Duodenal mucosa (tissue), 2 donors: ENCODE data around the gene SLMAP.
A peak's percentile ranks its signal among the peaks of the same experiment; 100 is the strongest.

Experiments used
- H3K27ac ChIP-seq: one replicate; pipeline ENCODE4 v1.7.0; 2013; ENCODE audit warnings: low read depth, low read length
- H3K27me3 ChIP-seq, 2 donors: one replicate each; pipeline ENCODE4 v1.7.0; 2013; ENCODE audit warnings: low read length in 2 of 2, control low read depth in 1 of 2; ENCODE audit not compliant: insufficient read depth in 2 of 2, control insufficient read depth in 1 of 2
- H3K36me3 ChIP-seq, 2 donors: one replicate each; pipeline ENCODE4 v1.7.0; 2013; ENCODE audit warnings: low read length in 2 of 2, control low read depth in 1 of 2; ENCODE audit not compliant: insufficient read depth in 2 of 2, control insufficient read depth in 1 of 2
- H3K4me1 ChIP-seq, 2 donors: one replicate each; pipeline ENCODE4 v1.7.0; 2013; ENCODE audit warnings: low read length in 2 of 2, control low read depth in 1 of 2; ENCODE audit not compliant: insufficient read depth in 2 of 2, control insufficient read depth in 1 of 2
- H3K4me3 ChIP-seq, 2 donors: one replicate each; pipeline ENCODE4 v1.7.0; 2013; ENCODE audit warnings: low read length in 2 of 2, low read depth in 1 of 2
- H3K9ac ChIP-seq, 2 donors: one replicate each; pipeline ENCODE4 v1.7.0; 2013; ENCODE audit warnings: low read length in 2 of 2, low read depth in 1 of 2
- H3K9me3 ChIP-seq, 2 donors: one replicate each; pipeline ENCODE4 v1.7.0; 2013; ENCODE audit warnings: low read length in 2 of 2, control low read depth in 1 of 2; ENCODE audit not compliant: control insufficient read depth in 1 of 2

SLMAP gene

GRCh38 chr3:57952208-57952631 is 196.1 kb downstream of the SLMAP start:
- H3K36me3 ChIP-seq: no peaks in the 10 kb centered on the region
- no peaks in the 10 kb centered on the region for H3K27me3 ChIP-seq
- H3K4me1 ChIP-seq: peaks cover 18 to 20% of the 10 kb centered on the region in 2 donors
- peak overlapping the region; percentile 77 for H3K27ac ChIP-seq
- H3K9me3 ChIP-seq: no peaks in the 10 kb centered on the region
- H3K9ac ChIP-seq: no peak overlapping the region
- H3K4me3 ChIP-seq: no peak overlapping the region

- H3K9ac ChIP-seq: no peak overlapping the region
- H3K9me3 ChIP-seq: no peaks in the 10 kb centered on the region
- H3K27me3 ChIP-seq: no peaks in the 10 kb centered on the region
- peak overlapping the region; percentile 69 for H3K27ac ChIP-seq
- peaks cover 18 to 20% of the 10 kb centered on the region in 2 donors for H3K4me1 ChIP-seq
- no peaks in the 10 kb centered on the region for H3K36me3 ChIP-seq
- H3K4me3 ChIP-seq: no peak overlapping the region
Measured at GRCh38 chr3:57952651-57953050, 196.5 kb downstream of the SLMAP start.

GRCh38 chr3:57953576-57953975 is 197.5 kb downstream of the SLMAP start:
- H3K36me3 ChIP-seq: no peaks in the 10 kb centered on the region
- H3K4me3 ChIP-seq: no peak overlapping the region
- no peak overlapping the region for H3K27ac ChIP-seq
- H3K9me3 ChIP-seq: no peaks in the 10 kb centered on the region
- H3K9ac ChIP-seq: no peak overlapping the region
- no peaks in the 10 kb centered on the region for H3K27me3 ChIP-seq
- H3K4me1 ChIP-seq: peaks cover 19 to 20% of the 10 kb centered on the region in 2 donors

GRCh38 chr3:57956119-57956832 is 200.2 kb downstream of the SLMAP start:
- H3K9ac ChIP-seq: no peak overlapping the region
- H3K27me3 ChIP-seq: no peaks in the 10 kb centered on the region
- H3K9me3 ChIP-seq: no peaks in the 10 kb centered on the region
- no peak overlapping the region for H3K27ac ChIP-seq
- peaks cover 30 to 38% of the 10 kb centered on the region in 2 donors for H3K4me1 ChIP-seq
- H3K4me3 ChIP-seq: no peak overlapping the region
- no peaks in the 10 kb centered on the region for H3K36me3 ChIP-seq

GRCh38 chr3:57956833-57957174 is 200.7 kb downstream of the SLMAP start:
- Histone ChIP-seq H3K9me3 (no peaks in the 10 kb centered on the region), H3K9ac (no peak overlapping the region), H3K27me3 (no peaks in the 10 kb centered on the region), H3K4me1 (peaks cover 28 to 38% of the 10 kb centered on the region in 2 donors), H3K36me3 (no peaks in the 10 kb centered on the region), H3K4me3 (no peak overlapping the region), H3K27ac (no peak overlapping the region)

GRCh38 chr3:57957824-57958223 is 201.7 kb downstream of the SLMAP start:
- Histone ChIP-seq H3K4me3 (no peak overlapping the region), H3K9me3 (no peaks in the 10 kb centered on the region), H3K27ac (no peak overlapping the region), H3K27me3 (no peaks in the 10 kb centered on the region), H3K36me3 (no peaks in the 10 kb centered on the region), H3K9ac (no peak overlapping the region), H3K4me1 (peaks cover 26 to 32% of the 10 kb centered on the region in 2 donors)

- Histone ChIP-seq H3K4me3 (no peak overlapping the region), H3K27ac (peak overlapping the region; percentile 13), H3K36me3 (no peaks in the 10 kb centered on the region), H3K9ac (peak overlapping the region in 1 of 2 donors; percentile 30), H3K27me3 (no peaks in the 10 kb centered on the region), H3K9me3 (no peaks in the 10 kb centered on the region), H3K4me1 (peaks cover 28 to 32% of the 10 kb centered on the region in 2 donors)
Measured at GRCh38 chr3:57958642-57959422, 202.7 kb downstream of the SLMAP start.

- H3K27ac ChIP-seq: peak overlapping the region; percentile 54
- H3K4me3 ChIP-seq: peak overlapping the region in 1 of 2 donors; percentile 41
- H3K27me3 ChIP-seq: no peaks in the 10 kb centered on the region
Measured at GRCh38 chr3:57959423-57960173, 203.5 kb downstream of the SLMAP start.

GRCh38 chr3:57960174-57960505 is 204.0 kb downstream of the SLMAP start:
- peak overlapping the region in 1 of 2 donors; percentile 41 for H3K4me3 ChIP-seq
- H3K36me3 ChIP-seq: no peaks in the 10 kb centered on the region
- no peak overlapping the region for H3K9ac ChIP-seq
- peak overlapping the region; percentile 27 for H3K27ac ChIP-seq
- H3K9me3 ChIP-seq: no peaks in the 10 kb centered on the region
- peaks cover 30 to 32% of the 10 kb centered on the region in 2 donors for H3K4me1 ChIP-seq
- H3K27me3 ChIP-seq: no peaks in the 10 kb centered on the region

More at GRCh38 chr3:57959423-57960173, 203.5 kb downstream of the SLMAP start:
- no peaks in the 10 kb centered on the region for H3K36me3 ChIP-seq
- peaks cover 30 to 32% of the 10 kb centered on the region in 2 donors for H3K4me1 ChIP-seq
- H3K9ac ChIP-seq: peak overlapping the region in 1 of 2 donors; percentile 30
- no peaks in the 10 kb centered on the region for H3K9me3 ChIP-seq
